HepG2 (cell line): Measurements from ENCODE around the gene NUTF2. TPM values are rescaled to one million over a fixed set of nuclear protein-coding genes. Genes with fewer than 3 reads are reported as not detected.

Experiments used
- ATAC-seq: fragments of 200-7000 bp; cut with Tn5 transposase; 3 replicates; pipeline ENCODE4 v1.9.1; 2020; ENCODE audit warnings: mild to moderate bottlenecking, moderate library complexity
- BruUV-seq: library from RNA; stranded (reverse); fragments of 400-500 nt; replicated peaks from 2 replicates; lab custom pipeline; 2021; lab: Mats Ljungman, UMichigan
- CTCF ChIA-PET: fragments of 300-600 bp; formaldehyde crosslinking; extraction: SDS; loops from one replicate; lab custom pipeline; 2021; ENCODE audit warnings: low total read pairs, inconsistent platforms, low intra/inter-chr PET ratio; lab: Yijun Ruan, JAX
- POLR2A ChIA-PET: fragments of 350-600 bp; sonication (Branson Sonifier 250); formaldehyde crosslinking; loops from one replicate; lab custom pipeline; 2020; ENCODE audit warnings: antibody characterized with exemption, inconsistent platforms; lab: Yijun Ruan, JAX
- DNase-seq: peaks from one replicate; pipeline ENCODE4 v3.0.0-alpha.2; 2015; ENCODE audit warnings: low spot score
- FAIRE-seq: peaks from 3 replicates; lab custom pipeline; 2011; peaks lifted over from hg19 to GRCh38; lab: Jason Lieb, UNC
- H2AFZ ChIP-seq: one replicate; pipeline ENCODE4 v1.6.1; 2011; ENCODE audit warnings: low read length, inconsistent platforms
- H3K27ac ChIP-seq: fragments of 300-600 bp; 3 replicates; pipeline ENCODE4 v1.8.0; 2011; ENCODE audit warnings: mixed run types, mild to moderate bottlenecking, mixed read lengths, low read length, inconsistent platforms; ENCODE audit not compliant: insufficient read depth; ENCODE audit errors: extremely low read length
- H3K27me3 ChIP-seq, 2 experiments: fragments of 200-600 bp in 1 of 2; 2 replicates in 1 of 2; 3 replicates in 1 of 2; pipeline versions ENCODE4 v1.6.0 to v1.8.0; 2011; ENCODE audit warnings: low read length in 2 of 2, mild to moderate bottlenecking in 2 of 2, moderate library complexity in 2 of 2, inconsistent platforms in 1 of 2; ENCODE audit not compliant: insufficient read depth in 2 of 2, control insufficient read depth in 1 of 2
- H3K36me3 ChIP-seq, 2 experiments: fragments of 200-600 bp in 1 of 2; replicated peaks in 1 of 2; 2 replicates in 1 of 2; 3 replicates in 1 of 2; pipeline versions ENCODE4 v1.5.1 to v1.8.0; 2011; ENCODE audit warnings: low read length in 2 of 2, inconsistent platforms in 1 of 2; ENCODE audit not compliant: insufficient read depth in 2 of 2, control insufficient read depth in 1 of 2
- H3K4me1 ChIP-seq: 2 replicates; pipeline ENCODE4 v1.5.1; 2012; ENCODE audit warnings: low read length, inconsistent platforms; ENCODE audit not compliant: insufficient read depth
- H3K4me2 ChIP-seq: 2 replicates; pipeline ENCODE4 v1.6.0; 2011; ENCODE audit warnings: low read depth, low read length, inconsistent platforms
- H3K4me3 ChIP-seq, 3 experiments: fragments of 200-600 bp in 1 of 3; sonication (generic), shearing (Covaris generic) in 1 of 3; replicated peaks in 1 of 3; 2 replicates each; pipeline ENCODE4 v1.5.1; 2011 to 2016; ENCODE audit warnings: low read length in 3 of 3, inconsistent platforms in 2 of 3, low read depth in 2 of 3, mild to moderate bottlenecking in 2 of 3, control low read depth in 1 of 3, mixed read lengths in 1 of 3; ENCODE audit not compliant: insufficient read depth in 1 of 3
- H3K79me2 ChIP-seq: one replicate; pipeline ENCODE4 v1.6.1; 2011; ENCODE audit warnings: low read length, inconsistent platforms; ENCODE audit not compliant: insufficient read depth
- H3K9ac ChIP-seq: 2 replicates; pipeline ENCODE4 v1.6.0; 2011; ENCODE audit warnings: mild to moderate bottlenecking, low read depth, low read length, inconsistent platforms; ENCODE audit not compliant: insufficient read depth
- H3K9me3 ChIP-seq: 2 replicates; pipeline ENCODE4 v1.5.1; 2012; ENCODE audit warnings: mild to moderate bottlenecking, low read length
- H4K20me1 ChIP-seq: 2 replicates; pipeline ENCODE4 v1.6.0; 2011; ENCODE audit warnings: inconsistent platforms, mild to moderate bottlenecking, low read length, moderate library complexity; ENCODE audit not compliant: insufficient read depth
- NCOA5 ChIP-seq: sonication (generic); formaldehyde crosslinking; IDR thresholded peaks from 2 replicates; pipeline ENCODE4 v1.4.0; 2020; ENCODE audit warnings: missing genetic modification reagents
- NR1H2 ChIP-seq: sonication (generic); formaldehyde crosslinking; IDR thresholded peaks from 2 replicates; pipeline ENCODE4 v1.8.1; 2022; ENCODE audit warnings: low read depth, missing genetic modification reagents, borderline replicate concordance
- RFXAP ChIP-seq: sonication (generic); formaldehyde crosslinking; IDR thresholded peaks from 2 replicates; pipeline ENCODE4 v1.4.0; 2020; ENCODE audit warnings: missing genetic modification reagents, borderline replicate concordance
- SNRNP70 ChIP-seq: fragments of 200-400 bp; formaldehyde crosslinking; IDR thresholded peaks from 2 replicates; pipeline ENCODE4 v1.6.1; 2017; ENCODE audit warnings: mild to moderate bottlenecking, low read depth, low read length, moderate library complexity
- TEAD3 ChIP-seq: optimal IDR thresholded peaks from 2 replicates; pipeline ENCODE3; 2016; ENCODE audit warnings: borderline replicate concordance
- THAP11 ChIP-seq: IDR thresholded peaks from 2 replicates; pipeline ENCODE4 v1.6.1; 2016; ENCODE audit warnings: missing biosample characterization, missing genetic modification reagents
- XRCC5 ChIP-seq: fragments of 200-400 bp; formaldehyde crosslinking; optimal IDR thresholded peaks from 2 replicates; pipeline ENCODE3; 2017; ENCODE audit warnings: mild to moderate bottlenecking, low read length
- ZBTB34 ChIP-seq: sonication (generic); formaldehyde crosslinking; IDR thresholded peaks from 2 replicates; pipeline ENCODE4 v1.8.0; 2022; ENCODE audit warnings: mild to moderate bottlenecking, missing genetic modification reagents
- ZC3H13 ChIP-seq: sonication (generic); formaldehyde crosslinking; IDR thresholded peaks from 2 replicates; pipeline ENCODE4 v1.8.1; 2023; ENCODE audit warnings: mild to moderate bottlenecking, missing genetic modification reagents, moderate library complexity
- ZNF788 ChIP-seq: sonication (generic); formaldehyde crosslinking; IDR thresholded peaks from 2 replicates; pipeline ENCODE4 v1.5.0; 2020; ENCODE audit warnings: mild to moderate bottlenecking, missing genetic modification reagents, borderline replicate concordance
- ZSCAN22 ChIP-seq: sonication (generic); formaldehyde crosslinking; IDR thresholded peaks from 2 replicates; pipeline ENCODE4 v1.4.0; 2020; ENCODE audit warnings: mild to moderate bottlenecking, missing genetic modification reagents
- WGBS: methylation state at CpG from one replicate; pipeline ENCODE4 v1.1.6; 2017; ENCODE audit warnings: low lambda C conversion rate; 5-methylcytosine and 5-hydroxymethylcytosine counted together
- in situ Hi-C: cut with HindIII; loops from 2 replicates; pipeline ENCODE4 v1.10.0; 2017; ENCODE audit warnings: low pct_unique_long_range_greater_than_20kb; ENCODE audit not compliant: extremely low pct_ligation_motif_present
- intact Hi-C: fragments of 100-400 bp; cut with micrococcal nuclease; formaldehyde crosslinking; loops from one replicate; pipeline ENCODE4 v1.10.0; 2022; ENCODE audit not compliant: unreplicated experiment
- polyA plus RNA-seq, 8 experiments: library from polyadenylated mRNA; depleted of rRNA in 3 of 8; stranded (reverse) in 7 of 8; unstranded in 1 of 8; fragments of >200 nt; fragmentation: Illumina TruSeq in 4 of 8; extraction: Trizol in 4 of 8; gene quantifications; 2 replicates each; pipeline versions ENCODE4 v1.2.1 to v1.2.3, GENCODE V29; 2011 to 2016; ENCODE audit warnings: low read depth in 4 of 8, missing spikeins in 1 of 8, mixed read lengths in 1 of 8; ENCODE audit not compliant: insufficient read depth in 1 of 8
- total RNA-seq, 5 experiments: library from RNA; depleted of rRNA; stranded (reverse); fragments of >200 nt; fragmentation: Illumina TruSeq; extraction: Trizol; gene quantifications; 2 replicates each; pipeline ENCODE4 v1.2.3, GENCODE V29; 2016; ENCODE audit warnings: low read depth in 1 of 5
- TF ChIP-seq, protein P1 (sequence below): sonication (generic); formaldehyde crosslinking; IDR thresholded peaks from 2 replicates; pipeline ENCODE4 v1.5.0; 2020; ENCODE audit warnings: mild to moderate bottlenecking, missing genetic modification reagents, borderline replicate concordance
- TF ChIP-seq, protein P2 (sequence below): sonication (generic); formaldehyde crosslinking; IDR thresholded peaks from 2 replicates; pipeline ENCODE4 v1.4.0; 2020; ENCODE audit warnings: missing genetic modification reagents

Gene NUTF2
- total and polyA plus RNA-seq, 2 of the 13 experiments (the other 11 are each of a cell fraction or from before 2014, with no cell fraction given) = 168 to 214 TPM

DNA sequence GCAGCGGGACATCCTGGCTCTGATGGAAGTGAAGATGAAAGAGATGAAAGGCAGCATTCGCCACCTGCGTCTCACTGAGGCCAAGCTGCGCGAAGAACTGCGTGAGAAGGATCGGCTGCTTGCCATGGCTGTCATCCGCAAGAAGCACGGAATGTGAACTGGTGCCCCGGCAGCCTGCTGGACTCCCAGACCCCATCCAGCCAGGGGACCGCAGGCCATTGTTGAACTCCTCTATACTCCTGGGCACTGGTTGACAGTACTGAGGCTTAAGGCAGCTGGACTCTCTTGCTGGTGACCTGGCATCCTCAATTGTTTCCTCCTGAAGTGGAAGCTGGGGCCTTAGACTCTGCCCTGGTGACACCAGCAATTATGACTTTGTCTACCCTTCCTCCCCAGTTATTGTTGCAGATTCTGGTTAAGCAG lies 3.4 kb upstream of the NUTF2 start (continued):
- TF ChIP-seq ZBTB34 (CRISPR knock-in tag) (no peak), ZSCAN22 (CRISPR knock-in tag) (no peak)
- TF ChIP-seq, all 625 proteins: peak for 30

DNA sequence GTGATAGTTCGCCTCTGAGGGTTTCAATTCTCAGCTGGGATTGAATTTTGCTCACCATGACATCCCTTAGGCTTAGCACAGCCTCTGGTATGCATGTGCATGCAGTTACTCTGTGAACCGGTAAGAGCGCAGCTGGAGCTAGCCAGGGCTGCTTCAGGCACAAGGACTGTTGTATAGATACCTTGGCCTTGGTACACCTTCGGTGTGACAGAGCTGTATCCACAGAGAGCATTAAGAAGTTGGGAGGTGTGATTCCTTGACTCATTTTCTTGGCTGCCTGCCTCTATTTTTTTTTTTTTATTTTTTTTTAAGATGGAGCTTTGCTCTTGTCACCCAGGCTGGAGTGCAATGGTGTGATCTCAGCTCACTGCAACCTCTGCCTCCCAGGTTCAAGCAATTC lies 2.2 kb upstream of the NUTF2 start:
- peaks cover 58% of the 10 kb centered on the region for H3K79me2 ChIP-seq
- CTCF ChIA-PET = interaction anchor here (1.4 kb wide), 1 partner anchor 21 kb away, joined by 4 read pairs; no protein-coding TSS in a partner anchor
- ATAC-seq (no peak), FAIRE-seq (no peak), DNase-seq (no peak)
- no TSS peak for BruUV-seq
- H3K9me3 ChIP-seq = no peaks in the 10 kb centered on the region
- POLR2A ChIA-PET = interaction anchor here (1.2 to 6.2 kb wide), 9 partner anchors 10 to 282 kb away, joined by 3 to 47 read pairs (median 6); partner anchors contain the start of genes CTCF, EDC4, RANBP10 and TSNAXIP1
- 63% methylated on average over 4 of the region's 4 CpGs for WGBS
- H4K20me1 ChIP-seq = peaks cover 38% of the 10 kb centered on the region
- peaks cover 50% of the 10 kb centered on the region for H3K4me1 ChIP-seq
- H3K36me3 ChIP-seq = peaks cover 0 to 4% of the 10 kb centered on the region in 2 experiments; a peak in 3 of 5 replicates
- peak overlapping the region; percentile 93; the same call in 1 of the 2 replicates for H3K9ac ChIP-seq
- peak overlapping the region in 2 of 3 experiments; percentile 19 to 92; a peak in 3 of 6 replicates for H3K4me3 ChIP-seq
- intact Hi-C loops = no loop called here
- peak overlapping the region; percentile 89 for H3K4me2 ChIP-seq
- H3K27ac ChIP-seq = peak overlapping the region; percentile 15
- H2AFZ ChIP-seq = no peak overlapping the region
- H3K27me3 ChIP-seq = no peaks in the 10 kb centered on the region; a peak in 1 of 5 replicates
- in situ Hi-C loops = no loop called here
- TF ChIP-seq, protein P1, sequence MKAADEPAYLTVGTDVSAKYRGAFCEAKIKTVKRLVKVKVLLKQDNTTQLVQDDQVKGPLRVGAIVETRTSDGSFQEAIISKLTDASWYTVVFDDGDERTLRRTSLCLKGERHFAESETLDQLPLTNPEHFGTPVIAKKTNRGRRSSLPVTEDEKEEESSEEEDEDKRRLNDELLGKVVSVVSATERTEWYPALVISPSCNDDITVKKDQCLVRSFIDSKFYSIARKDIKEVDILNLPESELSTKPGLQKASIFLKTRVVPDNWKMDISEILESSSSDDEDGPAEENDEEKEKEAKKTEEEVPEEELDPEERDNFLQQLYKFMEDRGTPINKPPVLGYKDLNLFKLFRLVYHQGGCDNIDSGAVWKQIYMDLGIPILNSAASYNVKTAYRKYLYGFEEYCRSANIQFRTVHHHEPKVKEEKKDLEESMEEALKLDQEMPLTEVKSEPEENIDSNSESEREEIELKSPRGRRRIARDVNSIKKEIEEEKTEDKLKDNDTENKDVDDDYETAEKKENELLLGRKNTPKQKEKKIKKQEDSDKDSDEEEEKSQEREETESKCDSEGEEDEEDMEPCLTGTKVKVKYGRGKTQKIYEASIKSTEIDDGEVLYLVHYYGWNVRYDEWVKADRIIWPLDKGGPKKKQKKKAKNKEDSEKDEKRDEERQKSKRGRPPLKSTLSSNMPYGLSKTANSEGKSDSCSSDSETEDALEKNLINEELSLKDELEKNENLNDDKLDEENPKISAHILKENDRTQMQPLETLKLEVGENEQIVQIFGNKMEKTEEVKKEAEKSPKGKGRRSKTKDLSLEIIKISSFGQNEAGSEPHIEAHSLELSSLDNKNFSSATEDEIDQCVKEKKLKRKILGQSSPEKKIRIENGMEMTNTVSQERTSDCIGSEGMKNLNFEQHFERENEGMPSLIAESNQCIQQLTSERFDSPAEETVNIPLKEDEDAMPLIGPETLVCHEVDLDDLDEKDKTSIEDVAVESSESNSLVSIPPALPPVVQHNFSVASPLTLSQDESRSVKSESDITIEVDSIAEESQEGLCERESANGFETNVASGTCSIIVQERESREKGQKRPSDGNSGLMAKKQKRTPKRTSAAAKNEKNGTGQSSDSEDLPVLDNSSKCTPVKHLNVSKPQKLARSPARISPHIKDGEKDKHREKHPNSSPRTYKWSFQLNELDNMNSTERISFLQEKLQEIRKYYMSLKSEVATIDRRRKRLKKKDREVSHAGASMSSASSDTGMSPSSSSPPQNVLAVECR (CRISPR knock-in tag) = 0 out of 2 replicates have a peak, but pooled peaks have one; percentile 9
- 0 out of 2 replicates have a peak, but pooled peaks have one; percentile 21 for TF ChIP-seq ZC3H13 (CRISPR knock-in tag)
- TF ChIP-seq, protein P2, sequence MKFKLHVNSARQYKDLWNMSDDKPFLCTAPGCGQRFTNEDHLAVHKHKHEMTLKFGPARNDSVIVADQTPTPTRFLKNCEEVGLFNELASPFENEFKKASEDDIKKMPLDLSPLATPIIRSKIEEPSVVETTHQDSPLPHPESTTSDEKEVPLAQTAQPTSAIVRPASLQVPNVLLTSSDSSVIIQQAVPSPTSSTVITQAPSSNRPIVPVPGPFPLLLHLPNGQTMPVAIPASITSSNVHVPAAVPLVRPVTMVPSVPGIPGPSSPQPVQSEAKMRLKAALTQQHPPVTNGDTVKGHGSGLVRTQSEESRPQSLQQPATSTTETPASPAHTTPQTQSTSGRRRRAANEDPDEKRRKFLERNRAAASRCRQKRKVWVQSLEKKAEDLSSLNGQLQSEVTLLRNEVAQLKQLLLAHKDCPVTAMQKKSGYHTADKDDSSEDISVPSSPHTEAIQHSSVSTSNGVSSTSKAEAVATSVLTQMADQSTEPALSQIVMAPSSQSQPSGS (CRISPR knock-in tag) = no peak
- no peak for TF ChIP-seq RFXAP (CRISPR knock-in tag)
- no peak for TF ChIP-seq SNRNP70
- TF ChIP-seq NR1H2 (CRISPR knock-in tag) = no peak
- peak; percentile 36; the same call in 1 of the 2 replicates for TF ChIP-seq THAP11 (CRISPR knock-in tag)
- TF ChIP-seq NCOA5 (CRISPR knock-in tag) = no peak
- peak; percentile 50 for TF ChIP-seq TEAD3 (CRISPR knock-in tag)
- peak; percentile 21 for TF ChIP-seq XRCC5
- no peak for TF ChIP-seq ZNF788 (CRISPR knock-in tag)
